ENCODE measurements around the gene UNC5B. TPM values are rescaled to one million over a fixed set of nuclear protein-coding genes. Genes with fewer than 3 reads are reported as not detected.

UNC5B gene
- total RNA-seq, 1 experiment from 2014 or later: 0.07 TPM

GRCh38 chr10:71205468-71205867 lies 6.9 kb upstream of the UNC5B start:
- TF ChIP-seq, protein P1, sequence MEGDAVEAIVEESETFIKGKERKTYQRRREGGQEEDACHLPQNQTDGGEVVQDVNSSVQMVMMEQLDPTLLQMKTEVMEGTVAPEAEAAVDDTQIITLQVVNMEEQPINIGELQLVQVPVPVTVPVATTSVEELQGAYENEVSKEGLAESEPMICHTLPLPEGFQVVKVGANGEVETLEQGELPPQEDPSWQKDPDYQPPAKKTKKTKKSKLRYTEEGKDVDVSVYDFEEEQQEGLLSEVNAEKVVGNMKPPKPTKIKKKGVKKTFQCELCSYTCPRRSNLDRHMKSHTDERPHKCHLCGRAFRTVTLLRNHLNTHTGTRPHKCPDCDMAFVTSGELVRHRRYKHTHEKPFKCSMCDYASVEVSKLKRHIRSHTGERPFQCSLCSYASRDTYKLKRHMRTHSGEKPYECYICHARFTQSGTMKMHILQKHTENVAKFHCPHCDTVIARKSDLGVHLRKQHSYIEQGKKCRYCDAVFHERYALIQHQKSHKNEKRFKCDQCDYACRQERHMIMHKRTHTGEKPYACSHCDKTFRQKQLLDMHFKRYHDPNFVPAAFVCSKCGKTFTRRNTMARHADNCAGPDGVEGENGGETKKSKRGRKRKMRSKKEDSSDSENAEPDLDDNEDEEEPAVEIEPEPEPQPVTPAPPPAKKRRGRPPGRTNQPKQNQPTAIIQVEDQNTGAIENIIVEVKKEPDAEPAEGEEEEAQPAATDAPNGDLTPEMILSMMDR (IDR thresholded peaks at IDR 0.05; ENCODE audit: unreplicated experiment): no peak
- H3K27ac Mint-ChIP-seq (ENCODE audit: unreplicated experiment): no peak overlapping the region
- peaks cover 95% of the 10 kb centered on the region for H3K27me3 Mint-ChIP-seq (ENCODE audit: unreplicated experiment)
- no peaks in the 10 kb centered on the region for H3K36me3 Mint-ChIP-seq (ENCODE audit: insufficient read depth, unreplicated experiment)
- no peaks in the 10 kb centered on the region for H3K9me3 Mint-ChIP-seq (ENCODE audit: low read depth, unreplicated experiment)
- H3K4me3 Mint-ChIP-seq (ENCODE audit: low read depth, unreplicated experiment): no peak overlapping the region
- no TSS peak for BruUV-seq (replicated peaks)
- no peaks in the 10 kb centered on the region for H3K4me1 Mint-ChIP-seq (ENCODE audit: low read depth, unreplicated experiment)
- DNase-seq: no peak
- intact Hi-C loops (cut with micrococcal nuclease; ENCODE audit: unreplicated experiment): loop anchor here (10.0 kb wide), 1 partner anchor 111 kb away; no protein-coding TSS in a partner anchor
- CTCF ChIA-PET: interaction anchor here (1.1 kb wide), 1 partner anchor 301 kb away, joined by 3 read pairs; no protein-coding TSS in a partner anchor

DNA sequence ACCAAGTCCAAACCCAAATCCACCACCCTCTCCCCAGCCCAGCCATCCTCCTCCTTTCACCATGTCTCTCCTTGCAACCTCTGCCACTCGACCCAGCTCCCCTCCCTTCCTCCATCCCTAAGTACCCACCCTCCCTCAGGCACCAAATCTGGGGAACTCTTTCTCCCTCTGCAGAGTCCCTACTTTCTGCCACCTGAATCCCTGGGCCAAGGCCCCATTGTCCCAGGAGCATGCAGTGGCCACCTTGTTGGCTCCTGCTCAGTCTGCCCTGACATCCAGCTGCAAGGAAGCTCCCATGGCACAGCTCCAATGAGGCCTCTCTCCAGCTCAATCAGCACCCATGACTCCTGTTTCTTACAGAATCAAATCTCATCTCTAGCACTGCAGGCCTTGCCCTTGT lies 5.5 kb upstream of the UNC5B start:
- peaks cover 95% of the 10 kb centered on the region for H3K27me3 Mint-ChIP-seq (ENCODE audit: unreplicated experiment)
- no peaks in the 10 kb centered on the region for H3K4me1 Mint-ChIP-seq (ENCODE audit: low read depth, unreplicated experiment)
- no peak for DNase-seq
- no peak overlapping the region for H3K27ac Mint-ChIP-seq (ENCODE audit: unreplicated experiment)
- TF ChIP-seq, protein P1 (IDR thresholded peaks at IDR 0.05; ENCODE audit: unreplicated experiment): no peak
- intact Hi-C loops (cut with micrococcal nuclease; ENCODE audit: unreplicated experiment): loop anchor here (10.0 kb wide), 1 partner anchor 112 kb away; no protein-coding TSS in a partner anchor
- no peak overlapping the region for H3K4me3 Mint-ChIP-seq (ENCODE audit: low read depth, unreplicated experiment)
- no peaks in the 10 kb centered on the region for H3K9me3 Mint-ChIP-seq (ENCODE audit: low read depth, unreplicated experiment)
- CTCF ChIA-PET: no interaction called here
- no TSS peak for BruUV-seq (replicated peaks)
- H3K36me3 Mint-ChIP-seq (ENCODE audit: insufficient read depth, unreplicated experiment): no peaks in the 10 kb centered on the region

DNA sequence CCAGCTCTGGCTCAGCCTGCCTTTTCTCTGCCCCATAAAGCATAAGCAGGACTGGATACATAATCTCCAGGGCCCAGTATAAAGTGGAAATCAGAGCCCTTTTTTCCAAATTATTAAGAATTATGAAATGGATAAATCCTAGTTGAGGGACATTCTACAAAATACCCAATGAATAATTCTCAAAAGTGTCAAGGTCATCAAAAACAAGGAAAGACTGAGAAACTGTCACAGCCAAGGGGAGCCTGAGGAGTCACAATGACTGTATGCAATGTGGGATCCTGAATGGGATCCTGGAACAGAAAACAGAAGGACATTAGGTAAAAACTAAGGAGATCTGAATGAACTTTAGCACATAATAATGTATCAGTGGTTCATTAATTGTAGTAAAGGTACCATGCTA lies 4.8 kb upstream of the UNC5B start:
- intact Hi-C loops (cut with micrococcal nuclease; ENCODE audit: unreplicated experiment): loop anchor here (10.0 kb wide), 1 partner anchor 113 kb away; no protein-coding TSS in a partner anchor
- Mint-ChIP-seq H3K27me3 (ENCODE audit: unreplicated experiment) (peaks cover 92% of the 10 kb centered on the region), H3K4me1 (ENCODE audit: low read depth, unreplicated experiment) (no peaks in the 10 kb centered on the region), H3K9me3 (ENCODE audit: low read depth, unreplicated experiment) (no peaks in the 10 kb centered on the region), H3K36me3 (ENCODE audit: insufficient read depth, unreplicated experiment) (no peaks in the 10 kb centered on the region), H3K4me3 (ENCODE audit: low read depth, unreplicated experiment) (no peak overlapping the region), H3K27ac (ENCODE audit: unreplicated experiment) (no peak overlapping the region)
- TF ChIP-seq, protein P1 (IDR thresholded peaks at IDR 0.05; ENCODE audit: unreplicated experiment): no peak
- BruUV-seq (replicated peaks): no TSS peak
- DNase-seq: no peak
- CTCF ChIA-PET: no interaction called here

DNA sequence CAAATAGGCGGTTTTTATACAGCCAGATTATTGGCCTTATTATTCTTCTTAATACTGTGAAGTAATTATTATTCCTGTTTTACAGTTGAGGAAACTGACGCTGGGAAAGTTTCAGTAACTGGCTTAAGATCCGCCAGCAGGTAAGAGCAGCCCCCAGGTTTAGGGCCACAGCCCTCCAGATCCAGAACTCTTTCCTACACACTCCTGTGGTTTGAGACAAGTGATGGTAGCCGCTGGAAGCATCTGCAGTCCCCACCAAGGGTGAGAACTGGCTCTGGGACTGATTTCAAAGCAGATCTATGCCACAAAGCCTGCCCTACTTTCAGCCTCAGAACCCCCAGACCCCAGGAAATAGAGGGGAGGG lies 3.0 kb upstream of the UNC5B start:
- DNase-seq: no peak
- Mint-ChIP-seq H3K27me3 (ENCODE audit: unreplicated experiment) (peaks cover 91% of the 10 kb centered on the region), H3K9me3 (ENCODE audit: low read depth, unreplicated experiment) (no peaks in the 10 kb centered on the region), H3K4me3 (ENCODE audit: low read depth, unreplicated experiment) (no peak overlapping the region), H3K4me1 (ENCODE audit: low read depth, unreplicated experiment) (no peaks in the 10 kb centered on the region), H3K27ac (ENCODE audit: unreplicated experiment) (no peak overlapping the region), H3K36me3 (ENCODE audit: insufficient read depth, unreplicated experiment) (no peaks in the 10 kb centered on the region)
- intact Hi-C loops (cut with micrococcal nuclease; ENCODE audit: unreplicated experiment): loop anchor here (2.0 to 10.0 kb wide), 2 partner anchors 115 to 283 kb away; no protein-coding TSS in a partner anchor
- no TSS peak for BruUV-seq (replicated peaks)
- CTCF ChIA-PET: no interaction called here
- TF ChIP-seq, protein P1 (IDR thresholded peaks at IDR 0.05; ENCODE audit: unreplicated experiment): peak; percentile 18
